ENCODE results near the gene EHD4.

Gene EHD4

DNA sequence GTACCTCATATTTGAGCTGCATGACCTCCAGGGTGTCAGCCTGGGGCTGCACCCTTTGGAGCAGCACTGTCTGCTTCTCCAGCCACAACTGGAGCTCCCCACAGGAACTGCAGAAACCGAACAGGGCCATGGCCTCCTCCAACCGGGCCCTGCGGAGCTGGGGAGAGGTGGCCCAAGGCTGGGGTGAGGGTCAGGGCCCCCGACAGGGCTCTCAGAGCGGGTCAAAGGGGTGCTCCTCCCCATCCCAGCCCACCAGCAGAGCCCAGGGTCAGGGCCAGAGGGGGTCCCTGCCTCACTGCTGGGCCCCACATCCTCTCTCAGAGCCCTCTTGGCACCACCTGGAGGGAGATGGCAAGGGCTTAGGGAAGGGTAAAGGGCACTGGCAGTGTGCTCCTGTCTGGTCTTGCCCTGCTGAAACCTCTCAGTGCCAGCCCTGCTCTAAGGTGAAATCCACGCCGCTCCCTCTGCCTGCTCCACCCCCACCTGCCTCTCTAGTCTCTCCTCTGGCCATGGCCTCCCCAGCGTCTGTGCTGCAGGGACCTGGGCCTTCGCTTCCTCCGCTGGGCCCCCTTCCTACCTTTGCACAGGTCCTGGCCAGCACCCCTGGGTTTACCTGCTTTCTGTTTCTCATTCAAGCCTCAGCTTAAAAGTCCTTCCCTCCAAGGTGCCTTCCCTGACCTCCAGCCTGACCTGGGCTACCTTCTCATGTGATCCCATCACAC lies 92.0 kb downstream of the EHD4 start:
- H3K36me3 ChIP-seq (ENCODE audit: control insufficient read depth, insufficient read depth, low read length): no peaks in the 10 kb centered on the region
- H3K9ac ChIP-seq (ENCODE audit: low read length): no peak overlapping the region
- no peaks in the 10 kb centered on the region for H3K9me3 ChIP-seq (ENCODE audit: control insufficient read depth, low read length)
- no peak overlapping the region for H3K4me3 ChIP-seq (ENCODE audit: low read length)
- H3K4me1 ChIP-seq (ENCODE audit: control insufficient read depth, insufficient read depth, low read length): peaks cover 12% of the 10 kb centered on the region
- peaks cover 36% of the 10 kb centered on the region for H3K27me3 ChIP-seq (ENCODE audit: control insufficient read depth, insufficient read depth, low read length)

- Histone ChIP-seq H3K9ac (ENCODE audit: low read length) (no peak overlapping the region), H3K4me3 (ENCODE audit: low read length) (no peak overlapping the region), H3K27me3 (ENCODE audit: control insufficient read depth, insufficient read depth, low read length) (peaks cover 36% of the 10 kb centered on the region), H3K4me1 (ENCODE audit: control insufficient read depth, insufficient read depth, low read length) (peaks cover 12% of the 10 kb centered on the region), H3K9me3 (ENCODE audit: control insufficient read depth, low read length) (no peaks in the 10 kb centered on the region), H3K36me3 (ENCODE audit: control insufficient read depth, insufficient read depth, low read length) (no peaks in the 10 kb centered on the region)
Observed at GRCh38 chr15:41879321-41879845, 93.0 kb downstream of the EHD4 start.

GRCh38 chr15:41878355-41878699 lies 94.0 kb downstream of the EHD4 start:
- H3K36me3 ChIP-seq (ENCODE audit: control insufficient read depth, insufficient read depth, low read length): no peaks in the 10 kb centered on the region
- no peak overlapping the region for H3K9ac ChIP-seq (ENCODE audit: low read length)
- no peak overlapping the region for H3K4me3 ChIP-seq (ENCODE audit: low read length)
- H3K9me3 ChIP-seq (ENCODE audit: control insufficient read depth, low read length): no peaks in the 10 kb centered on the region
- H3K27me3 ChIP-seq (ENCODE audit: control insufficient read depth, insufficient read depth, low read length): peaks cover 33% of the 10 kb centered on the region
- H3K4me1 ChIP-seq (ENCODE audit: control insufficient read depth, insufficient read depth, low read length): peaks cover 12% of the 10 kb centered on the region

GRCh38 chr15:41877631-41878354 lies 94.6 kb downstream of the EHD4 start:
- peaks cover 28% of the 10 kb centered on the region for H3K27me3 ChIP-seq (ENCODE audit: control insufficient read depth, insufficient read depth, low read length)
- no peaks in the 10 kb centered on the region for H3K36me3 ChIP-seq (ENCODE audit: control insufficient read depth, insufficient read depth, low read length)
- H3K4me3 ChIP-seq (ENCODE audit: low read length): no peak overlapping the region
- no peak overlapping the region for H3K9ac ChIP-seq (ENCODE audit: low read length)
- no peaks in the 10 kb centered on the region for H3K9me3 ChIP-seq (ENCODE audit: control insufficient read depth, low read length)
- H3K4me1 ChIP-seq (ENCODE audit: control insufficient read depth, insufficient read depth, low read length): peaks cover 11% of the 10 kb centered on the region

DNA sequence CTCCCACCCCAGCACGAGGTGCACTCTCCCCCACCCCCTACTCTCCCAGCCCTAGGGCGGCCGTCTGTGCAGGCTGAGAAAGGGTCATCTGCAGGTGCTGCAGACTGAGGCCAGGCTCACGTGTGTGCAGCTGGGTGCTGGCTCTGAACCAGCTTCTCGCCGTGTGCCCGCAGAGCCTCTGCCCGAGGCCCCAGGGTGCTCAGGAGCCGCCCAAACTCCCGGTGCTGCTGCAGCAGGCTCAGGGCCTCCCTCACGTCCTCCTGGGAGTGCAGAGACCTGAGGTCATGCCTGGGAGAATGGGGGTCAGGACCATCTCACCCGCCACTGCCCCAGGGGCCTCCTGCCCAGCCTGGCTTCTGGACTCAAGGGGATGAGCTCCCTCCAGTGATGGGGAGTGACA lies 95.7 kb downstream of the EHD4 start:
- no peak overlapping the region for H3K4me3 ChIP-seq (ENCODE audit: low read length)
- H3K27me3 ChIP-seq (ENCODE audit: control insufficient read depth, insufficient read depth, low read length): peaks cover 21% of the 10 kb centered on the region
- H3K9me3 ChIP-seq (ENCODE audit: control insufficient read depth, low read length): no peaks in the 10 kb centered on the region
- peaks cover 3% of the 10 kb centered on the region for H3K4me1 ChIP-seq (ENCODE audit: control insufficient read depth, insufficient read depth, low read length)
- no peaks in the 10 kb centered on the region for H3K36me3 ChIP-seq (ENCODE audit: control insufficient read depth, insufficient read depth, low read length)
- no peak overlapping the region for H3K9ac ChIP-seq (ENCODE audit: low read length)

DNA sequence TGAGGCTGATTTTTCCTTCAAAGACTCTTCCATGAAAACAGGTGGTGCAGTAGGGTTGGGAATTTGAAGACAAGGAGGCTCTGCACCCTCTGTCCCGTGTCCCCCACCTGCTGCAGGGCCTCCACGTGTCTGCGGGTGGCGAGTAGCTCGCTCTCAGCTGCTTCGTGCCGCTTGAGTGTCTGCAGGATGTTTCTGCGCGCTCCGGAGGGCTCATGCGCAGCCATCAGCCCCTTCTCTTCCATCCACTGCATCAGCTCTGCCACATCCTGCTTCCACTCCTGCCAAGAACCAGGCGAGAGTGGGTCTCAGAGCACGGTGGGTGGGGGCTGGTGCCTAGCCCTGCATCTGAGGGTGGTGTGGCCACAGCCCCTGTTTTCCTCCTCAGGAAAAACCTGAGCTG lies 96.3 kb downstream of the EHD4 start:
- no peaks in the 10 kb centered on the region for H3K4me1 ChIP-seq (ENCODE audit: control insufficient read depth, insufficient read depth, low read length)
- no peaks in the 10 kb centered on the region for H3K9me3 ChIP-seq (ENCODE audit: control insufficient read depth, low read length)
- H3K27me3 ChIP-seq (ENCODE audit: control insufficient read depth, insufficient read depth, low read length): peaks cover 14% of the 10 kb centered on the region
- no peak overlapping the region for H3K9ac ChIP-seq (ENCODE audit: low read length)
- no peaks in the 10 kb centered on the region for H3K36me3 ChIP-seq (ENCODE audit: control insufficient read depth, insufficient read depth, low read length)
- H3K4me3 ChIP-seq (ENCODE audit: low read length): no peak overlapping the region

DNA sequence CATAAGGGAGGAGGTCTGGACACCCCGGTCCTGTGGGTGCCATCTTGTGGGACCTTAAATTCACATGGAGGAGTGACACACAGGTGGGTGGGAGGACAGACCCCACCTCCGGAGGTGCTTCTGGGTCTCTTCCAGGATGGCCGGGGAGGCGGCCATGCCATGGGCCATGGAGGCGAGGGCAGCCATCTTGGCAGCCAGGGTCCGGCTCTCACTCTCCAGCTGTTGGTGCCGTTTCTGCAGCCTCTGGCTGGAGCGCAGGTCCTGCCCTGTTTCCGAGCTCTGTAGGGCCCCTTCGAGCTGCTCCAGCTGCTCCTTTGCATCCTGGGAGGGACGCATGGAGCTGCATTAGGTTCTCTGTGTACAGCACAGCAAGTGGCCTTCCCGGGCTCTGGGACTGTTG lies 97.6 kb downstream of the EHD4 start:
- Histone ChIP-seq H3K9me3 (ENCODE audit: control insufficient read depth, low read length) (no peaks in the 10 kb centered on the region), H3K36me3 (ENCODE audit: control insufficient read depth, insufficient read depth, low read length) (no peaks in the 10 kb centered on the region), H3K4me1 (ENCODE audit: control insufficient read depth, insufficient read depth, low read length) (no peaks in the 10 kb centered on the region), H3K4me3 (ENCODE audit: low read length) (no peak overlapping the region), H3K9ac (ENCODE audit: low read length) (no peak overlapping the region), H3K27me3 (ENCODE audit: control insufficient read depth, insufficient read depth, low read length) (peaks cover 5% of the 10 kb centered on the region)

GRCh38 chr15:41873711-41874110 lies 98.6 kb downstream of the EHD4 start:
- Histone ChIP-seq H3K4me3 (ENCODE audit: low read length) (no peak overlapping the region), H3K36me3 (ENCODE audit: control insufficient read depth, insufficient read depth, low read length) (no peaks in the 10 kb centered on the region), H3K9me3 (ENCODE audit: control insufficient read depth, low read length) (no peaks in the 10 kb centered on the region), H3K4me1 (ENCODE audit: control insufficient read depth, insufficient read depth, low read length) (no peaks in the 10 kb centered on the region), H3K9ac (ENCODE audit: low read length) (no peak overlapping the region), H3K27me3 (ENCODE audit: control insufficient read depth, insufficient read depth, low read length) (no peaks in the 10 kb centered on the region)

DNA sequence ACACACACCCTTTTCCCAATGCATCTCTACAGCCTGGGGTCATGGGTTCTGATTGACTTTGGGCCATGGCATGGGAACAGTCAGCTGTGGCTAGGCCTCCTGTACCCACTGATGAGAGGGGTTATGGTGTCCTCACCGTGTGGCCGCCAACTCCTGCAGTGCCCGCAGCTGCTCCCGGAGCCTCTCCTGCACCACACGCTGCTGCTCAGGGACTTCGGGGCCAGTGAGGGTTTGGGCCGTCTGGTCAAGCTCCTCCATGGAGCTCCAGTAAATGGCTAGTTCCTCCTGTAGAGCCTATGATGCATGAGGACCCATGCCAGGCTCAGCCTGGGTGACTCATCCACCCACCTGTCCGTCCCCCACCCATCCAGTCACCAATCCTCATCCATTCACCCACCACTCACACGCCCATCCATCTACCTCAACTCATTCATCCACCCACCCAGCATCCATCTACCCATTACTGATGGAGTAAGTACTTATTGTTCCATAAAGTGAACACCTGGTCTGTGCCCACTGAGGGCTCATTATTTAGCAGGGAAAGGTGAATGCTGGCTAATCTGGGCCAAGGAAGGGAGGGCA lies 100.1 kb downstream of the EHD4 start:
- Histone ChIP-seq H3K4me3 (ENCODE audit: low read length) (no peak overlapping the region), H3K27me3 (ENCODE audit: control insufficient read depth, insufficient read depth, low read length) (no peaks in the 10 kb centered on the region), H3K4me1 (ENCODE audit: control insufficient read depth, insufficient read depth, low read length) (no peaks in the 10 kb centered on the region), H3K9me3 (ENCODE audit: control insufficient read depth, low read length) (no peaks in the 10 kb centered on the region), H3K9ac (ENCODE audit: low read length) (no peak overlapping the region), H3K36me3 (ENCODE audit: control insufficient read depth, insufficient read depth, low read length) (no peaks in the 10 kb centered on the region)

GRCh38 chr15:41871175-41871905 lies 101.0 kb downstream of the EHD4 start:
- no peaks in the 10 kb centered on the region for H3K36me3 ChIP-seq (ENCODE audit: control insufficient read depth, insufficient read depth, low read length)
- no peak overlapping the region for H3K9ac ChIP-seq (ENCODE audit: low read length)
- H3K9me3 ChIP-seq (ENCODE audit: control insufficient read depth, low read length): no peaks in the 10 kb centered on the region
- no peaks in the 10 kb centered on the region for H3K4me1 ChIP-seq (ENCODE audit: control insufficient read depth, insufficient read depth, low read length)
- H3K4me3 ChIP-seq (ENCODE audit: low read length): no peak overlapping the region
- H3K27me3 ChIP-seq (ENCODE audit: control insufficient read depth, insufficient read depth, low read length): no peaks in the 10 kb centered on the region

- Histone ChIP-seq H3K9ac (ENCODE audit: low read length) (no peak overlapping the region), H3K9me3 (ENCODE audit: control insufficient read depth, low read length) (no peaks in the 10 kb centered on the region), H3K36me3 (ENCODE audit: control insufficient read depth, insufficient read depth, low read length) (no peaks in the 10 kb centered on the region)
Observed at GRCh38 chr15:41870689-41871081, 101.7 kb downstream of the EHD4 start.

More at GRCh38 chr15:41870689-41871081, 101.7 kb downstream of the EHD4 start:
- H3K4me3 ChIP-seq (ENCODE audit: low read length): no peak overlapping the region
- H3K4me1 ChIP-seq (ENCODE audit: control insufficient read depth, insufficient read depth, low read length): no peaks in the 10 kb centered on the region
- H3K27me3 ChIP-seq (ENCODE audit: control insufficient read depth, insufficient read depth, low read length): no peaks in the 10 kb centered on the region

All from mucosa of stomach (tissue), 1 donor.